ENCODE results near the gene DEPDC5.

- no peak for TF ChIP-seq CTCF (IDR thresholded peaks at IDR 0.05)
- TF ChIP-seq POLR2A (IDR thresholded peaks at IDR 0.05): no peak
These were observed 142.7 kb downstream of the DEPDC5 start for GRCh38 chr22:31896472-31896871.
